Lower leg skin (tissue), 4 donors: ENCODE data around the gene OSBPL3. TPM values are rescaled to one million over a fixed set of nuclear protein-coding genes. Genes with fewer than 3 reads are reported as not detected.

Experiments used
- DNase-seq, 2 donors: peaks; one replicate each; pipeline ENCODE4 v3.0.0-alpha.2; 2019; ENCODE audit warnings: low spot score in 2 of 2
- H3K4me3 ChIP-seq: fragments of 200-600 bp; sonication (generic); 2 replicates; pipeline ENCODE4 v1.5.1; 2017; ENCODE audit warnings: mild to moderate bottlenecking, low read depth; ENCODE audit not compliant: poor library complexity, severe bottlenecking
- CTCF ChIP-seq, 3 donors: fragments of 450-650 bp; IDR thresholded peaks; one replicate each; pipeline ENCODE4 v1.5.1; 2016; ENCODE audit warnings: antibody characterized with exemption in 3 of 3, mild to moderate bottlenecking in 3 of 3, moderate library complexity in 2 of 3
- POLR2A ChIP-seq, 2 donors: fragments of 450-650 bp; IDR thresholded peaks; one replicate each; pipeline ENCODE4 v1.6.1; 2016 to 2017; ENCODE audit warnings: antibody characterized with exemption in 2 of 2, mild to moderate bottlenecking in 1 of 2, moderate library complexity in 1 of 2
- WGBS, 2 donors: methylation state at CpG; one replicate each; pipeline ENCODE4 v1.1.5; 2018; 5-methylcytosine and 5-hydroxymethylcytosine counted together
- intact Hi-C: fragments of 100-400 bp; cut with DNase I; formaldehyde crosslinking; loops from one replicate; pipeline ENCODE4 v1.15.0; 2023; ENCODE audit warnings: low total_unique reads
- total RNA-seq, 4 donors: library from RNA; depleted of rRNA; stranded (reverse); fragments of >200 nt; gene quantifications; one replicate each; pipeline ENCODE4 v1.1.0, GENCODE V29; 2016

OSBPL3 gene
- total RNA-seq, 4 donors from 2014 or later = 21.9 to 40.3 (median 23.7) TPM

- DNase-seq = no peak
- intact Hi-C loops = no loop called here
- no peak for TF ChIP-seq CTCF (IDR thresholded peaks at IDR 0.05)
- no peak for TF ChIP-seq POLR2A (IDR thresholded peaks at IDR 0.05)
- no peak overlapping the region for H3K4me3 ChIP-seq
These were observed 99.1 kb downstream of the OSBPL3 start for GRCh38 chr7:24880886-24881285.

DNA sequence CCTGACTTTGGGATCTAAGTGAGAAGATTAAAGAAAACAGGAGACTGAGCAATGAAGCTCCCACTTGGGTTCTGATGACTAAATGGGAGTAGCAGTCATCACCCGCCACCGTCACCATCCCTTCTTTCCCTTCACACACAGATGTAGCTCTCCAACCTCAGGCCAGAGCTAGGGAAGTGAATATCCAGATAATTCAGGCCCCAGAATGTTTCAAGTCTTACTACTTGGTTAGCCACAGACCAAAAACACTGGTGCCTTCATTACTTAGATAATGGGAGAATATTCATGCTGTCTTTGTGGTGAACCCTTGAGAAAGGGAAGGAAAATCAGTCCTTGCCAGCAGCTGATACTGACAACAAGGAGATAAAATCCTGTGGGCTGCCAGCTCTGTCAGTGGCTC, 100.7 kb downstream of the OSBPL3 start:
- no peak for DNase-seq
- intact Hi-C loops = no loop called here
- WGBS, 2 donors = 90 to 96% methylated on average over 2 of the region's 2 CpGs
- TF ChIP-seq POLR2A (IDR thresholded peaks at IDR 0.05) = no peak
- TF ChIP-seq CTCF (IDR thresholded peaks at IDR 0.05) = no peak
- no peak overlapping the region for H3K4me3 ChIP-seq

DNA sequence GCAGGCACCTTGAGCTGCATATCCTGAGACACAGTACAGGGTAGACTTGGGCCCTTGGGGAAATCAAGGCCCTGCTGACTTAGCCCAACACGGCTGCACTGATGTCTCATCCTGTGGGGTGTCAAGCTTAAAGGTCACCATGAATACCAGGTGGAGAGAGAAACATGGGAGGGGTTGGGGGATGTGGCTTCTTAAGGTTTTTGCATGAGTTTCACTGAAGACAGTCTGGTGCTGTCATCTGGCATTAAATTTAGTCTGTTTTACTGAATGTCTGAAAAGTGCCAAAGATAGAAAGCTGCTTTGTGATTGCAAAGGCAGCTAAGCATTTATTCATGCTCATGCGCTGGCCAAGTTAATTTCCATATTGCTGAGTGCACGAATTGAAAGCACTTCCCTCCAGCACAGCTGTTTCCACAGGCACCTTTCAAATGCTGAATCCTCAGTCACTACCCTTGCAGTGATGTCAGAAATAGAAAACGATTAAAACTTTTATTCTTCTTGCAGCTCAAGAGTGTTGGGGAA, 102.1 kb downstream of the OSBPL3 start:
- DNase-seq = peak in 1 of 2 donors; percentile 32
- no peak overlapping the region for H3K4me3 ChIP-seq
- intact Hi-C loops = no loop called here
- TF ChIP-seq CTCF (IDR thresholded peaks at IDR 0.05) = no peak
- TF ChIP-seq POLR2A (IDR thresholded peaks at IDR 0.05) = no peak
- 8 to 19% methylated on average over 4 of the region's 4 CpGs for WGBS, 2 donors

GRCh38 chr7:24874791-24875190, 105.2 kb downstream of the OSBPL3 start:
- TF ChIP-seq POLR2A (IDR thresholded peaks at IDR 0.05) (no peak), CTCF (IDR thresholded peaks at IDR 0.05) (no peak)
- 75 to 85% methylated on average over 6 of the region's 6 CpGs for WGBS, 2 donors
- intact Hi-C loops = no loop called here
- no peak for DNase-seq
- no peak overlapping the region for H3K4me3 ChIP-seq

DNA sequence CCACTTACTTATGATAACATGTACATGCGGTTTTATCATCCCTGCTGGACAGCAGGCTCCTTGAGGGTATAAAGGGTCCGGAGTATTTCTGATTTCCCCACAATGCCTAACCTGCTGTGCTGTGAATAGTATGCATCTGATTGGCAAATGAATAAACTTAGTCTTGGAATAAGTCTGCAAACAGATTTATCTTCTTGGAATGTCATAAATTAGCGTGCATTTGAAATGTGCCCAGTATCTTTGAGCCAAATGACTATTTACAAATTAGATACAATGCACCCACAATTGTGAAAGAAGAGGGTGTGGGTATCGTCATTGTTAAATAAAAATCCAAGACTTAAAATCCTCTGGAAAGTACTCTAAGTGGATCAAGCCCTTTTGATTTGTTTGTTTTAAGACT, 106.0 kb downstream of the OSBPL3 start:
- H3K4me3 ChIP-seq = no peak overlapping the region
- no peak for TF ChIP-seq CTCF (IDR thresholded peaks at IDR 0.05)
- TF ChIP-seq POLR2A (IDR thresholded peaks at IDR 0.05) = no peak
- WGBS, 2 donors = 51 to 58% methylated on average over 4 of the region's 4 CpGs
- intact Hi-C loops = no loop called here
- DNase-seq = no peak

DNA sequence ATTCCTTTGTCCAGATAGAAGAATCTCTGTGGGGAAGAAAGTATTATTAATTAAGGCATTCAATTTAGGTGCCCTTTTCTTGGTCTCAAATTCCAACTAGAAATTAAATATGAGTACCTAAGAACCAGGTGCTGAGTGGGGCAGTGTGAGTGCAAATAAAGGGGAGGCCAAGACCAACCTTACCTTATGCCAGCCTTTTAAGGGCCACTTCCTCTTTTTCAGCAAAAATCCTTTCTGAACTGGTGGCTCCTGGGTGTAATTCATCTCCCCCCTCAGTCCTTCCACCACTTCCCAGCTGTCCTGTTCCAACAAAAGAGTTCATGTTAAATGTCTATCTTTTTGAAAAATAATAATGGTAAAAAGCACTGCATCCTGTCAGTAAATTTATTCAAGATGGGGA, 108.2 kb downstream of the OSBPL3 start:
- no peak for DNase-seq
- no peak for TF ChIP-seq CTCF (IDR thresholded peaks at IDR 0.05)
- no peak for TF ChIP-seq POLR2A (IDR thresholded peaks at IDR 0.05)
- intact Hi-C loops = no loop called here
- no peak overlapping the region for H3K4me3 ChIP-seq
